Upper lobe of right lung (tissue), 1 donor: ENCODE data around the gene SYTL2. TPM values are rescaled to one million over a fixed set of nuclear protein-coding genes. Genes with fewer than 3 reads are reported as not detected.
A peak's percentile ranks its signal among the peaks of the same experiment; 100 is the strongest.

Source experiments
- ATAC-seq: fragments of 200-7000 bp; cut with Tn5 transposase; one replicate; pipeline ENCODE4 v1.9.1; 2020; ENCODE audit warnings: mild to moderate bottlenecking, moderate library complexity
- DNase-seq: peaks from one replicate; pipeline ENCODE4 v3.0.0-alpha.2; 2020
- H3K27ac ChIP-seq: fragments of 200-600 bp; one replicate; pipeline ENCODE4 v1.8.0; 2022
- H3K27me3 ChIP-seq: fragments of 200-600 bp; one replicate; pipeline ENCODE4 v1.8.0; 2022; ENCODE audit warnings: mild to moderate bottlenecking
- H3K36me3 ChIP-seq: fragments of 200-600 bp; one replicate; pipeline ENCODE4 v1.8.0; 2022
- H3K4me1 ChIP-seq: fragments of 200-600 bp; one replicate; pipeline ENCODE4 v1.8.0; 2022
- H3K4me3 ChIP-seq: fragments of 200-600 bp; one replicate; pipeline ENCODE4 v1.8.0; 2022; ENCODE audit warnings: mild to moderate bottlenecking
- H3K9me3 ChIP-seq: fragments of 200-600 bp; one replicate; pipeline ENCODE4 v1.8.0; 2022
- CTCF ChIP-seq: fragments of 200-600 bp; IDR thresholded peaks from one replicate; pipeline ENCODE4 v1.8.0; 2022; ENCODE audit warnings: antibody characterized with exemption
- intact Hi-C: fragments of 100-400 bp; cut with DNase I; formaldehyde crosslinking; loops from one replicate; pipeline ENCODE4 v1.11.0; 2022
- total RNA-seq: library from RNA; stranded (reverse); fragmentation: NEBNext Ultra II Directional; extraction: Animal tissue kit (Norgen Biotek cat#: 25700); gene quantifications from one replicate; pipeline ENCODE4 v1.2.1, GENCODE V29; 2021
- donor health status: DM: no; HTN: yes; CAD: no; lungs with severe emphysema.

SYTL2 gene
- total RNA-seq, 1 donor from 2014 or later = 36.5 TPM

GRCh38 chr11:85664615-85665481 is 146.1 kb downstream of the SYTL2 start, which contains the start of gene CREBZF:
CREBZF (minus strand) TSS chr11:85665129; CDS start chr11:85664875, 254 bp downstream.
- no peaks in the 10 kb centered on the region for H3K27me3 ChIP-seq
- H3K27ac ChIP-seq = peak within 1 kb of the TSS; percentile 98
- H3K4me3 ChIP-seq = peak within 1 kb of the TSS; percentile 94
- no peak for TF ChIP-seq CTCF
- peaks cover 29% of the 10 kb centered on the region for H3K4me1 ChIP-seq
- no peaks in the 10 kb centered on the region for H3K9me3 ChIP-seq
- intact Hi-C loops = no loop called here
- DNase-seq (peak; percentile 96), ATAC-seq (peak; percentile 96)
- H3K36me3 ChIP-seq = peaks cover 29% of the 10 kb centered on the region

DNA sequence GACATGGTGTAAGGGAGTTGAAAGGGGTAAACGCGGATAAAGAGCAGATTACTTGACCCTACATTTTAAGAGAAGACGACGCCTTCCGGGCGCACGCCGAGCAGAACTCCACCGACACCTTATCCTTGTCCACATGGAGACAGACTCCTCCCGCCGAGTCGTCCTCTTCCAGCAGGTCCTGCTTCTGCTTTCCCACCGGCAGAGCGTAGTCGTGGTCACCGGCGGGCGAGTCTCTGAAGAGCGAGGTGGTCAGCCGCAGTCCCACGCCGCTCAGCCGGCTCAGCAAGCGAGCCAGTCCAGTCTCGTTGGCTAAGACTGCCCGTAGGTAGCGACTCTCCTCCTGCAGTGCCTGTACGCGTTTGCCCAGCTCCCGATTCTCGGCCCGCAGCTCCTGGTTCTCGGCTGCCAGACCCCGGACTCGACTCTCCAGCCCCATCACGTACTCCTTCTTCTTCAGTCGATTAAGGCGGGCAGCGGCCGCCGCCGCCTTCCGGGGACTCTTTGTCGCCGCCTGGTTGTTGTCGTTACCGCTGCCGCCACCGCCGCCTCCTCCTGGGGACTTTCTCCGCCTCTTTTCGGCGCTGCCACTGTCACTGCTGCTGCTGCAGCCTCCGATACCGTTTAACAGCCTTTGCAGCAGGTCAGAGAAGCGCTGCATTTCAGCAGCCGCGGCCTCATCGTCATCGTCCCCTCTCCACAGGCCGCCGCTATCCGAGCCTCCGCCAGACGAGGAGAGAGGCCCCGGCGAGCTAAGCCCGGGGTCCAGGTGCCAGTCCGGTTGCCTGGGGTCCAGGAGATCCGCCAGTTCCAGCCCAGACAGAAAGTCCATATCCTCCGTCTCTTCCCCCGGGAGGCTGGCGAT is 147.0 kb downstream of the SYTL2 start:
- DNase-seq (peak; percentile 92), ATAC-seq (peak; percentile 87)
- peak; percentile 60 for TF ChIP-seq CTCF
- Histone ChIP-seq H3K9me3 (no peaks in the 10 kb centered on the region), H3K4me1 (peaks cover 37% of the 10 kb centered on the region), H3K27ac (peak overlapping the region; percentile 98), H3K36me3 (peaks cover 37% of the 10 kb centered on the region), H3K27me3 (no peaks in the 10 kb centered on the region), H3K4me3 (peak overlapping the region; percentile 94)
- intact Hi-C loops = no loop called here

DNA sequence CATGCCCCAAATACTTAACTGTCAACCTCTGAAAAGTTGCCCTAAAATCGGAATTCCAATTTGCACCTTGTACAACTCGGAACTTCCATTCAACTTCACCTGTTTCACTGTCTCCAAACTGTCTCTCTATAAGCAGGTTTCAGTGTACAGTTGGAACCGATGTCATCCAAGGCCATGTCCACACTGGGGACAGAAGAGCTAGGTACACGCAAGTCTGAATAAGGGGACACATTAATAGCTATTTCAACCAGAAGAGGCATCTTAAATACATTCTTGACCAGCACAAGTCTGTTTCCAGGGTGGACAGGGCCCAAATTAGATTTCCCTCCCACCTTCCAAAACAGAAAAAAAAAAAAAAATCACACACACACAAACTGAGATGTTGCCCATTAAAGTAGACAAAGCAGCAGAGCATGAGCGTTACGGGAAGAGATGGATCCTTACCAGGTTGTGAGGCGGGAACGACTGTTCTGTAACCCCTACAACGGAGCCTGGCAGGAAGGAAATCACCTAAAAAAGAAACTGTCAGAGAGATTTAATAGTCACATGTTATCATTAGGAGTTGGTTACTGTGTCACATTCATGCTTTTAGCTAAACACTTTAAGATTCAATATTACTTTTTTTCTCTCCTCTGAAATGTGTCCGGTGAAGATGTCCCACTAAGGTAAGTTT is 147.7 kb downstream of the SYTL2 start:
- ATAC-seq (no peak), DNase-seq (no peak)
- Histone ChIP-seq H3K4me1 (peaks cover 40% of the 10 kb centered on the region), H3K27me3 (no peaks in the 10 kb centered on the region), H3K27ac (peak overlapping the region; percentile 98), H3K9me3 (no peaks in the 10 kb centered on the region), H3K4me3 (peak overlapping the region; percentile 94), H3K36me3 (peaks cover 45% of the 10 kb centered on the region)
- no peak for TF ChIP-seq CTCF
- intact Hi-C loops = no loop called here

GRCh38 chr11:85661972-85662664 is 148.8 kb downstream of the SYTL2 start:
- H3K27me3 ChIP-seq = no peaks in the 10 kb centered on the region
- no peak overlapping the region for H3K27ac ChIP-seq
- H3K4me3 ChIP-seq = peak overlapping the region; percentile 94
- DNase-seq (no peak), ATAC-seq (no peak)
- TF ChIP-seq CTCF = no peak
- intact Hi-C loops = no loop called here
- peaks cover 54% of the 10 kb centered on the region for H3K36me3 ChIP-seq
- H3K9me3 ChIP-seq = no peaks in the 10 kb centered on the region
- peaks cover 45% of the 10 kb centered on the region for H3K4me1 ChIP-seq

GRCh38 chr11:85658180-85658579 is 152.8 kb downstream of the SYTL2 start:
- Histone ChIP-seq H3K27me3 (no peaks in the 10 kb centered on the region), H3K27ac (no peak overlapping the region), H3K9me3 (no peaks in the 10 kb centered on the region), H3K4me1 (peaks cover 45% of the 10 kb centered on the region), H3K4me3 (no peak overlapping the region), H3K36me3 (peaks cover 90% of the 10 kb centered on the region)
- intact Hi-C loops = no loop called here
- ATAC-seq (no peak), DNase-seq (no peak)
- no peak for TF ChIP-seq CTCF
